K562 (cell line): ENCODE data around the gene NTRK1. TPM values are rescaled to one million over a fixed set of nuclear protein-coding genes. Genes with fewer than 3 reads are reported as not detected.
A peak's percentile ranks its signal among the peaks of the same experiment; 100 is the strongest.

Experiments
- ATF2 ChIP-seq: sonication (generic); formaldehyde crosslinking; IDR thresholded peaks from 2 replicates; pipeline ENCODE4 v1.8.1; 2022; ENCODE audit warnings: missing genetic modification reagents
- CAMTA2 ChIP-seq: fragments of 250-450 bp; sonication (Bioruptor Pico); conservative IDR thresholded peaks from 2 replicates; pipeline ENCODE4 v1.5.1; 2022
- CHD4 ChIP-seq: fragments of 200-600 bp; sonication (generic); IDR thresholded peaks from 3 replicates; pipeline ENCODE4 v1.6.1; 2012; ENCODE audit warnings: low read depth, mild to moderate bottlenecking, mixed read lengths, low read length, inconsistent platforms; ENCODE audit not compliant: insufficient read depth, insufficient replicate concordance, poor library complexity, severe bottlenecking
- ELF1 ChIP-seq: fragments of 200-800 bp; sonication (Bioruptor generic); IDR thresholded peaks from 2 replicates; pipeline ENCODE4 v1.6.1; 2016; ENCODE audit warnings: missing genetic modification characterization, missing compliant biosample characterization
- EZH2 ChIP-seq: IDR thresholded peaks from 2 replicates; pipeline ENCODE4 v1.6.1; 2012; ENCODE audit warnings: low read depth, mild to moderate bottlenecking, inconsistent platforms, low read length, borderline replicate concordance
- FOXK1 ChIP-seq: sonication (generic); formaldehyde crosslinking; IDR thresholded peaks from 2 replicates; pipeline ENCODE4 v1.8.0; 2022; ENCODE audit warnings: missing genetic modification reagents, mild to moderate bottlenecking, borderline replicate concordance
- HLTF ChIP-seq: fragments of 450-650 bp; IDR thresholded peaks from 2 replicates; pipeline ENCODE4 v1.6.1; 2016
- NR2C2 ChIP-seq, 2 experiments: fragments of 200-800 bp in 1 of 2; sonication (Bioruptor generic) in 1 of 2; sonication (generic) in 1 of 2; formaldehyde crosslinking in 1 of 2; IDR thresholded peaks; 2 replicates each; pipeline versions ENCODE4 v1.6.1 to v1.8.0; 2016 to 2022; ENCODE audit warnings: mild to moderate bottlenecking in 1 of 2, missing compliant biosample characterization in 1 of 2, missing genetic modification characterization in 1 of 2, missing genetic modification reagents in 1 of 2
- PHB ChIP-seq: fragments of 250-450 bp; sonication (Bioruptor Pico); IDR thresholded peaks from 2 replicates; pipeline ENCODE4 v1.5.0; 2021
- PHF21A ChIP-seq: fragments of 450-650 bp; IDR thresholded peaks from 2 replicates; pipeline ENCODE4 v1.6.1; 2017; ENCODE audit warnings: low read depth, borderline replicate concordance
- RUNX1 ChIP-seq: sonication (generic); IDR thresholded peaks from 2 replicates; pipeline ENCODE4 v1.6.1; 2016; ENCODE audit warnings: antibody characterized with exemption, low read depth
- SPI1 ChIP-seq: IDR thresholded peaks from 2 replicates; pipeline ENCODE4 v1.6.1; 2011; ENCODE audit warnings: low read depth, low read length, control low read depth, borderline replicate concordance
- SRSF7 ChIP-seq: fragments of 200-400 bp; formaldehyde crosslinking; optimal IDR thresholded peaks from 2 replicates; pipeline ENCODE3; 2017; ENCODE audit warnings: mild to moderate bottlenecking, low read depth, low read length
- STAT5A ChIP-seq: IDR thresholded peaks from 2 replicates; pipeline ENCODE4 v1.6.1; 2012; ENCODE audit warnings: low read length, inconsistent platforms, borderline replicate concordance
- TEAD4 ChIP-seq, 2 experiments: sonication (generic) in 1 of 2; formaldehyde crosslinking in 1 of 2; IDR thresholded peaks; 2 replicates each; pipeline versions ENCODE4 v1.6.1 to v1.8.0; 2012 to 2022; ENCODE audit warnings: borderline replicate concordance in 1 of 2, inconsistent platforms in 1 of 2, low read length in 1 of 2, mild to moderate bottlenecking in 1 of 2, missing genetic modification reagents in 1 of 2
- ZNF592 ChIP-seq: fragments of 450-650 bp; IDR thresholded peaks from 2 replicates; pipeline ENCODE4 v1.6.1; 2017; ENCODE audit warnings: antibody characterized with exemption, mild to moderate bottlenecking
- ZNF79 ChIP-seq: fragments of 250-450 bp; sonication (Bioruptor Pico); IDR thresholded peaks from 2 replicates; pipeline ENCODE4 v1.4.0; 2020; ENCODE audit warnings: low read depth, mild to moderate bottlenecking, moderate library complexity
- polyA plus RNA-seq, 8 experiments: library from polyadenylated mRNA; depleted of rRNA in 4 of 8; stranded (reverse) in 5 of 8; unstranded in 3 of 8; fragments of >200 nt; fragmentation: Nextera tagmentation in 2 of 8; fragmentation: Illumina TruSeq in 1 of 8; extraction: Ambion mirVana in 2 of 8; extraction: Trizol in 1 of 8; gene quantifications; 2 replicates each; pipeline versions ENCODE4 v1.2.1 to v1.2.3, GENCODE V29; 2011 to 2014; ENCODE audit warnings: inconsistent platforms in 1 of 8, missing spikeins in 1 of 8
- total RNA-seq, 7 experiments: library from RNA; depleted of rRNA in 6 of 7; stranded (reverse); fragments of >200 nt in 6 of 7; fragmentation: Illumina TruSeq in 2 of 7; extraction: Trizol in 2 of 7; gene quantifications; 2 replicates each; pipeline versions ENCODE4 v1.2.1 to v1.2.3, GENCODE V29; 2011 to 2021; ENCODE audit warnings: low replicate concordance in 1 of 7
- TF ChIP-seq, protein P1 (sequence below): fragments of 450-650 bp; IDR thresholded peaks from 2 replicates; pipeline ENCODE4 v1.6.1; 2014; ENCODE audit warnings: low read depth, mild to moderate bottlenecking, moderate library complexity, borderline replicate concordance
- TF ChIP-seq, protein P2 (sequence below): sonication (generic); formaldehyde crosslinking; IDR thresholded peaks from 2 replicates; pipeline ENCODE4 v1.8.0; 2022; ENCODE audit warnings: missing genetic modification reagents, mild to moderate bottlenecking, moderate library complexity, borderline replicate concordance

NTRK1 gene
- total and polyA plus RNA-seq, 9 of the 15 experiments (the other 6 are each of a cell fraction or from before 2014, with no cell fraction given), result 0.46 to 30.0 (median 7.9) TPM

DNA sequence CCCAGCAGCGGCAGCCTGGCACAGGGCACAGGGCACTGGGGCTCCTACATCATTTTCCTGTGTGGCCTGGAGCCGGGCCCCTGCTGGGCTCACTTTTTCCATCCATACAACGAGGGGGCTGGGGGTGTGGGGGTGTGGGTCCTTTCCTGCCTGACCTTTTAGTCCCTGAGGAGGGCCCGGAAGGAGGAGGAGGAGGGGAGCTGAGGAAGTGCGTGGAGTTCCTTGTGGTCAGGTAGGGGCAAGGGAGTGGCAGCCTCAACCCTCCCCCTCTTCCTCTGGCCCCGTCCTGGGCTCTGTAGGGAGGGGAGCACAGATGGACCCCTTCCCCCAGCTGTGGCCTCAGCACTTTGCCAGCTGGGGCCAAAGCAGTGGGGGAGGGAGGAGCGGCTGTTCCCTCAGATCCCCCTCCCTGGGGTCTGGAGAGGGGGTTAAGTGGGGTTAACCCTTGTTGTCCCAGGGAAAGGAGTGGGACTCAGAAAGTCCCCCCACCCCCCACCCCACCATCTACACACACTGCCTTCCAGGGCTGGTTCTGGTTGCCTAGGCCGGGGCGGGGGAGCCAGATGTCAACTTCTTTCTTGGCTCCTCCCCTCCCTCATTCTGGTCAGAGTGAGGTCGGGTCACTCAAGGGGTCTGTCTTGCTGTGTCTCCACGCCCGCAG, 5.7 kb downstream of the NTRK1 start (continued):
- TF ChIP-seq ZNF592 (0 out of 2 replicates have a peak, but pooled peaks have one; percentile 5), FOXK1 (CRISPR knock-in tag) (no peak), TEAD4 (IDR thresholded peaks at IDR 0.05; ENCODE audit: low read length) (no peak), TEAD4 (CRISPR knock-in tag; IDR thresholded peaks at IDR 0.05; ENCODE audit: borderline replicate concordance) (no peak), NR2C2 (CRISPR knock-in tag; IDR thresholded peaks at IDR 0.05) (no peak), NR2C2 (tag; IDR thresholded peaks at IDR 0.05) (peak; percentile 54; the same call in 1 of the 2 replicates), PHF21A (no peak), CAMTA2 (CRISPR knock-in tag) (no peak), SRSF7 (no peak), EZH2 (no peak), SPI1 (peak; percentile 65; the same call in 1 of the 2 replicates), PHB (CRISPR knock-in tag) (no peak), STAT5A (no peak), HLTF (no peak), RUNX1 (no peak), ATF2 (CRISPR knock-in tag) (no peak), CHD4 (peak; percentile 1), ELF1 (no peak), ZNF79 (CRISPR knock-in tag) (no peak)
- TF ChIP-seq, protein P1, sequence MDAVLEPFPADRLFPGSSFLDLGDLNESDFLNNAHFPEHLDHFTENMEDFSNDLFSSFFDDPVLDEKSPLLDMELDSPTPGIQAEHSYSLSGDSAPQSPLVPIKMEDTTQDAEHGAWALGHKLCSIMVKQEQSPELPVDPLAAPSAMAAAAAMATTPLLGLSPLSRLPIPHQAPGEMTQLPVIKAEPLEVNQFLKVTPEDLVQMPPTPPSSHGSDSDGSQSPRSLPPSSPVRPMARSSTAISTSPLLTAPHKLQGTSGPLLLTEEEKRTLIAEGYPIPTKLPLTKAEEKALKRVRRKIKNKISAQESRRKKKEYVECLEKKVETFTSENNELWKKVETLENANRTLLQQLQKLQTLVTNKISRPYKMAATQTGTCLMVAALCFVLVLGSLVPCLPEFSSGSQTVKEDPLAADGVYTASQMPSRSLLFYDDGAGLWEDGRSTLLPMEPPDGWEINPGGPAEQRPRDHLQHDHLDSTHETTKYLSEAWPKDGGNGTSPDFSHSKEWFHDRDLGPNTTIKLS, result no peak
- TF ChIP-seq, protein P2, sequence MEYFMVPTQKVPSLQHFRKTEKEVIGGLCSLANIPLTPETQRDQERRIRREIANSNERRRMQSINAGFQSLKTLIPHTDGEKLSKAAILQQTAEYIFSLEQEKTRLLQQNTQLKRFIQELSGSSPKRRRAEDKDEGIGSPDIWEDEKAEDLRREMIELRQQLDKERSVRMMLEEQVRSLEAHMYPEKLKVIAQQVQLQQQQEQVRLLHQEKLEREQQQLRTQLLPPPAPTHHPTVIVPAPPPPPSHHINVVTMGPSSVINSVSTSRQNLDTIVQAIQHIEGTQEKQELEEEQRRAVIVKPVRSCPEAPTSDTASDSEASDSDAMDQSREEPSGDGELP, result peak; percentile 68; the same call in 1 of the 2 replicates
